Pancreas (tissue), 10 donors: ENCODE measurements around the gene RBPJ. TPM values are rescaled to one million over a fixed set of nuclear protein-coding genes. Genes with fewer than 3 reads are reported as not detected.
"Not testable (repeated sequence)": the region's sequence is repeated elsewhere in the genome, so short reads cannot be mapped to it uniquely, and the experiment has no call there.

ENCODE experiments used
- ATAC-seq, 4 donors: fragments of 200-7000 bp; cut with Tn5 transposase; one replicate each; pipeline versions ENCODE4 v1.8.0 to v1.9.1; 2020; ENCODE audit warnings: mild to moderate bottlenecking in 4 of 4, moderate library complexity in 4 of 4
- DNase-seq, 6 donors: peaks; one replicate each; pipeline ENCODE4 v3.0.0-alpha.2; 2020
- FAIRE-seq: peaks from 2 replicates; lab custom pipeline; 2012; peaks lifted over from hg19 to GRCh38; lab: Jason Lieb, UNC
- H3K27ac ChIP-seq, 4 donors: fragments of 200-600 bp; sonication (generic); 1 replicate in 3 of 4; 2 replicates in 1 of 4; pipeline versions ENCODE4 v1.5.0 to v1.8.0; 2020
- H3K27me3 ChIP-seq, 4 donors: fragments of 200-600 bp; one replicate each; pipeline ENCODE4 v1.8.0; 2021
- H3K36me3 ChIP-seq, 3 donors: fragments of 200-600 bp; sonication (generic) in 1 of 3; one replicate each; pipeline versions ENCODE4 v1.5.0 to v1.8.0; 2020 to 2021
- H3K4me1 ChIP-seq, 3 donors: fragments of 200-600 bp; one replicate each; pipeline ENCODE4 v1.8.0; 2021
- H3K4me3 ChIP-seq, 4 donors: fragments of 200-600 bp; sonication (generic) in 2 of 4; one replicate each; pipeline versions ENCODE4 v1.5.0 to v1.8.0; 2020 to 2021
- H3K9me3 ChIP-seq, 4 donors: fragments of 200-600 bp; one replicate each; pipeline ENCODE4 v1.8.0; 2021
- WGBS, 2 donors: extraction: QIAGEN DNeasy Blood & Tissue Kit; methylation state at CpG; one replicate each; pipeline ENCODE4 v1.1.7; 2013; 5-methylcytosine and 5-hydroxymethylcytosine counted together
- intact Hi-C, 3 donors: fragments of 100-400 bp; cut with DNase I; formaldehyde crosslinking; loops; one replicate each; pipeline versions ENCODE4 v1.11.1 to v1.14.2; 2022
- polyA plus RNA-seq, 2 donors: library from polyadenylated mRNA; stranded (reverse); fragments of 200-250 nt; gene quantifications; one replicate each; pipeline ENCODE4 v1.2.3, GENCODE V29; 2013
- total RNA-seq, 6 donors: library from RNA; stranded (reverse); fragmentation: NEBNext Ultra II Directional in 4 of 6; extraction: Animal tissue kit (Norgen Biotek cat#: 25700) in 4 of 6; gene quantifications; one replicate each; pipeline versions ENCODE4 v1.2.1 to v1.2.4, GENCODE V29; 2021 to 2023
- TF ChIP-seq, protein P1 (sequence below), 4 donors: fragments of 200-600 bp; sonication (generic) in 3 of 4; IDR thresholded peaks; one replicate each; pipeline versions ENCODE4 v1.5.0 to v1.8.0; 2021; ENCODE audit warnings: antibody characterized with exemption in 4 of 4
- donor health status: healthy with polysubstance abuse.
- donor health status: DM: no; HTN: no; CAD: no; lungs with moderate emphysema.
- donor health status: DM: no; HTN: no; CAD: no.
- donor health status: control.
- donor health status: control.
- donor health status: Bipolar disorder and iron deficiency.
- donor health status: DM: yes; HTN: yes; CAD: no.
- donor health status: DM: no; HTN: no; CAD: no.
- donor health status: DM: no; HTN: no; CAD: no.
- donor health status: DM: yes; HTN: yes; CAD: no.

Gene RBPJ
- total and polyA plus RNA-seq, 8 donors: 17.6 to 50.2 (median 24.0) TPM

DNA sequence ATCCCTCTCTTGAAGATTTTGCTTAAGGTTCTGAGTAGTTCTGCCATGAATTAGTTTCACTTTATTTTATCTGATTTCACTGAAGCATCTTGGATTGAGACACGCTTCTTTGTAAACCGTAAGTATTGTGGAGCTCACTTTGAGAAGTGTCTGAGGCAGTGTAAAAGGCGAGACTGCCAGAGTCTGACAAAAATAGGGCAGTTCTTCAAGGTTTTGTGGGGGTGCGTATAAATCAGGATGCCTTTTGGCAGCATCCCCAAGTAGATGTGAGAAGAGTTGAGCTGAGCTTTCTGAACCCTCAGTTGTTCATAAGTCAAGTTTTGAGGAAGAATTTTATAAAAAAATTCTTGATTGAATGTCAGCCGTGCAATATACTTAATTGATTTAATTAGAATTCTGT is 76.3 kb downstream of the RBPJ start:
- H3K4me3 ChIP-seq: no peak overlapping the region
- FAIRE-seq (no peak), ATAC-seq (no peak), DNase-seq (no peak)
- no peak overlapping the region for H3K27ac ChIP-seq
- peaks cover 0 to 5% (median 0%) of the 10 kb centered on the region in 3 donors for H3K4me1 ChIP-seq
- WGBS, 2 donors: 87% methylated on average over 5 of the region's 5 CpGs
- intact Hi-C loops: loop anchor here in 1 of 3 donors (10.0 kb wide), 1 partner anchor 52 kb away; no protein-coding TSS in a partner anchor
- H3K9me3 ChIP-seq: no peaks in the 10 kb centered on the region
- no peaks in the 10 kb centered on the region for H3K27me3 ChIP-seq
- TF ChIP-seq, protein P1, sequence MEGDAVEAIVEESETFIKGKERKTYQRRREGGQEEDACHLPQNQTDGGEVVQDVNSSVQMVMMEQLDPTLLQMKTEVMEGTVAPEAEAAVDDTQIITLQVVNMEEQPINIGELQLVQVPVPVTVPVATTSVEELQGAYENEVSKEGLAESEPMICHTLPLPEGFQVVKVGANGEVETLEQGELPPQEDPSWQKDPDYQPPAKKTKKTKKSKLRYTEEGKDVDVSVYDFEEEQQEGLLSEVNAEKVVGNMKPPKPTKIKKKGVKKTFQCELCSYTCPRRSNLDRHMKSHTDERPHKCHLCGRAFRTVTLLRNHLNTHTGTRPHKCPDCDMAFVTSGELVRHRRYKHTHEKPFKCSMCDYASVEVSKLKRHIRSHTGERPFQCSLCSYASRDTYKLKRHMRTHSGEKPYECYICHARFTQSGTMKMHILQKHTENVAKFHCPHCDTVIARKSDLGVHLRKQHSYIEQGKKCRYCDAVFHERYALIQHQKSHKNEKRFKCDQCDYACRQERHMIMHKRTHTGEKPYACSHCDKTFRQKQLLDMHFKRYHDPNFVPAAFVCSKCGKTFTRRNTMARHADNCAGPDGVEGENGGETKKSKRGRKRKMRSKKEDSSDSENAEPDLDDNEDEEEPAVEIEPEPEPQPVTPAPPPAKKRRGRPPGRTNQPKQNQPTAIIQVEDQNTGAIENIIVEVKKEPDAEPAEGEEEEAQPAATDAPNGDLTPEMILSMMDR (IDR thresholded peaks at IDR 0.05): no peak
- H3K36me3 ChIP-seq: peaks cover 0 to 4% (median 0%) of the 10 kb centered on the region in 3 donors

DNA sequence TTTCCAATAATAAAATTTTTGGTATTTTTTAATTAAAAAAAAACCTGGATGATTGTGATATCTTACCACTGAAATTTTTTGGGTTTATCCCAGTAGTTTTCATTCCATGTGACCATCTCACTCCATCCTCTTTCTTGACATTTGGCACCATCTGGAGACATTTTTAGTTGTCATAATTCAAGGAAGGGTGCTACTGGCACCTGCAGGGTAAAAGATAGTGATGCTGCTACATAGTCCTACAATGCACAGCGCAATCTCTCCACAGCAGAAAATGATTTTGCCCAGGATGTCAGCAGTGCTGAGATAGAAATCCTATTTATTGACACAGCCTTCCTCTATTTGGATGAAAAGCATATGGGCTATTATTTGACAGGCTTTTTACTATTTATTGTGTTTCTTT is 79.3 kb downstream of the RBPJ start:
- ATAC-seq (peak in 1 of 4 donors; percentile 16), FAIRE-seq (no peak), DNase-seq (no peak)

DNA sequence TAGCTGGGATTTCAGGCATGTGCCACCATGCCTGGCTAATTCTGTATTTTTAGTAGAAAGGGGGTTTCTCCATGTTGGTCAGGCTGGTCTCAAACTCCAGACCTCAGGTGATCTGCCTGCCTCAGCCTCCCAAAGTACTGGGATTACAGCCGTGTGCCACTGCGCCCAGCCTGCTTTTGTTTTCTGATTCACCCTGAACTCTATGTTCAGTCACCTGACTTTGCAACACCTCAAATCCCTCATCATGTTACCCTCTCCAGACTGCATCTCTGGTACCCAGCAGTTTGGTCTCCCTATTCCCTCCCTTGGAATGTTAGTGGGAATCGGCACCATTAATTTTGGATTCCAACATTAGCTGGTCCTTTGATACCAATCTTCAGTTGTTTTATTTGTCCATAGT is 81.2 kb downstream of the RBPJ start:
- not testable (repeated sequence) for H3K27me3 ChIP-seq, H3K36me3 ChIP-seq, H3K4me3 ChIP-seq, H3K9me3 ChIP-seq, ATAC-seq, DNase-seq, H3K27ac ChIP-seq, H3K4me1 ChIP-seq, FAIRE-seq
- intact Hi-C loops: loop anchor here in 1 of 3 donors (10.0 kb wide), 1 partner anchor 377 kb away; no protein-coding TSS in a partner anchor
- WGBS, 2 donors: 97 to 98% methylated on average over 3 of the region's 3 CpGs

More for the DNA sequence above, 79.3 kb downstream of the RBPJ start:
- Histone ChIP-seq H3K27me3 (no peaks in the 10 kb centered on the region), H3K27ac (no peak overlapping the region), H3K36me3 (no peaks in the 10 kb centered on the region), H3K4me1 (peaks cover 0 to 5% (median 4%) of the 10 kb centered on the region in 3 donors), H3K4me3 (no peak overlapping the region), H3K9me3 (no peaks in the 10 kb centered on the region)
- intact Hi-C loops: loop anchor here in 1 of 3 donors (10.0 kb wide), 1 partner anchor 375 kb away; no protein-coding TSS in a partner anchor
- TF ChIP-seq, protein P1 (IDR thresholded peaks at IDR 0.05): no peak
- WGBS, 2 donors: 96 to 100% methylated on average over 1 of the region's 1 CpG

DNA sequence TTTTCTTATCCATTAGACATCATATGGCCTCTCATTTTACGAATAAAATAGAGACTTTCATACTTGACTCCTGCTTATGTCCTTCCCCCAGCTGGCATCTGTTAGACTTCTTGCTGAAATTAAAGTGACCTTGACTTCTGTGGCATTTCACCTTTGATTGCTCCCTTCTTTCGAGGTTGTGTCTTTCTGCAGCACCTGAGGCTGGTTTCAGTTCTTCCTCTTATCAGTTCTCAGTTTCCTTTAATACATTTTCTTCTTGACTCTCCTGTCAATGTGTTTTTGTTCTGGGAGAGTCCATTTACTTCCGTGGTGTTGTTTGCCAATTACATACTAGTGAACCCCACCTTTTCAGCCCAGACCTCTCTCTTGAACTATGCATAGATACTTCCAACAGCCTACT is 81.6 kb downstream of the RBPJ start:
- ATAC-seq (no peak), FAIRE-seq (no peak), DNase-seq (no peak)
- H3K27ac ChIP-seq: no peak overlapping the region
- 36 to 43% methylated on average over 3 of the region's 3 CpGs for WGBS, 2 donors
- H3K4me3 ChIP-seq: no peak overlapping the region
- intact Hi-C loops: loop anchor here in 1 of 3 donors (10.0 kb wide), 1 partner anchor 378 kb away; no protein-coding TSS in a partner anchor
- H3K27me3 ChIP-seq: no peaks in the 10 kb centered on the region
- TF ChIP-seq, protein P1 (IDR thresholded peaks at IDR 0.05): no peak
- H3K36me3 ChIP-seq: peaks cover 0 to 10% (median 0%) of the 10 kb centered on the region in 3 donors
- H3K4me1 ChIP-seq: peaks cover 0 to 5% (median 4%) of the 10 kb centered on the region in 3 donors
- H3K9me3 ChIP-seq: peaks cover 0 to 4% (median 0%) of the 10 kb centered on the region in 4 donors

DNA sequence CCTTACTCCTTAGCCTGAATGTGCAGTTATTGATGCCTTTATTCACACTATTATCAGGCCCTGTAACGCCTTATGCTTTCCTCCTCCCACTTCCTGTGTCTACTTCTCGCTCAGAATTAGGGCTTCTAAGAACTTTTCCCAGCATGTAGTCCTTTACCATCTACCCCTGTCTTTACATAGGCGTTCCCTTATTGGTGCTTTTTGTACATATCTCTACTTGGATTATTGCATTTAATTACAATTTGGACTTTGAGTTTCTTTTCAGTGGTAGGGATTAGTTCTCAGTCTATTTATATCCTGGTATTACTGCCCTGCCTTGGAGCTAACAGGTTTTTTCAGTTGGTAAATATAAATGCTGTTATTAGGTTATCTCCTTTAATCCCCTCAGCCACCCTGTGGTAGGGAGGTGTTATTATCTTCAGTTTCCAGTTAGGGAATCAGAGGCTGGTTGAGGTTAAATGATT is 84.0 kb downstream of the RBPJ start:
- Histone ChIP-seq H3K4me3 (no peak overlapping the region), H3K27ac (no peak overlapping the region), H3K36me3 (peaks cover 0 to 10% (median 0%) of the 10 kb centered on the region in 3 donors), H3K9me3 (peaks cover 0 to 4% (median 0%) of the 10 kb centered on the region in 4 donors), H3K27me3 (no peaks in the 10 kb centered on the region), H3K4me1 (peaks cover 0 to 5% (median 4%) of the 10 kb centered on the region in 3 donors)
- intact Hi-C loops: loop anchor here in 1 of 3 donors (10.0 kb wide), 1 partner anchor 380 kb away; no protein-coding TSS in a partner anchor
- WGBS, 2 donors: 69% methylated on average over 3 of the region's 3 CpGs
- TF ChIP-seq, protein P1 (IDR thresholded peaks at IDR 0.05): no peak
- ATAC-seq: peak in 2 of 4 donors; percentile 48 to 76
- DNase-seq: no peak
- no peak for FAIRE-seq
